Fibroblast of skin of right quadriceps (primary cell): Measurements from ENCODE around the gene SRRM2.
A peak's percentile ranks its signal among the peaks of the same experiment; 100 is the strongest.

Source experiments
- DNase-seq: peaks from one replicate; pipeline ENCODE4 v3.0.0-alpha.2; 2013

Gene SRRM2

DNA sequence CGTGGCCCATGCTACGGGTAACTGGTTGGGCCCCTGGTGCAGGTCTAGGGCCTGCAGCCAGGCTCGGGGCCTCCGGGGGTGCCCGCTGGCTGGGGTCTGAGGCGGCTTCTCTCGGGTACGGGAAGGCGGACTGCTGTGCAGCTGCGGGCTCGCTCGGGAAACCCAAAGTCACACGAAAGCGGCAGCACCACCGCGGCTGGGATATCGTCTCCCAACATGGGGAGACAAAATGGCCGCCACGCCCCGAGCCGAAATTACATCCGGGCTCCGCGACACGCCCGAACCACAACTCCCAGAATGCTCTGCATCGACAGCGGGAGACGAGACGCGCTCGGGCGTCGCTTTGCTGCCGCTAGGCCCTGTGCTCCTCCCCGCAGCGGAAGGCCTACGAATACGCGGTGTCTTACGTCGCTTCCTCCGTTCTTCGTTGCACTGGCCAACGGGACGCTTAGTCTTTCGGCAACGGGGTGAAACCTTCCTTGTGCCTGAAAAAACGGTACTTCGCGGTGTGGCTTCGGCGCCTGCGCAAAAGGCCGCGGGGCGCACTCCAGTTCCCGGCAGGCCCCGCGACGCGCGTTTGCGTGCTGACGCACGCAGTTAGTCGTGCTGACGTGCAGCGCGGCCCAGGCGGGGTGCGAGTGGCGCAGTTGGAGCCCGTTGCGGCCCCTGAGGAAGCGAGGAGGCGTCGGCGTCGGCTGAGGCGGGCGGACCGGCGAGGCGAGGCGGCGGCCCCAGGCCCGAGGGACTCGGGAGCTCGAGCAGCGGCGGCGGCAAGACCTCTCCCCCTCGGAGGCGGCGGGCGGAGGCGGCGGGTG, at the start of gene SRRM2:
Gene SRRM2, plus strand, starts transcription at position 604 of the 815 bp plus-strand sequence. CDS start 3,727 bp downstream, outside the sequence.
- peak; percentile 97 for DNase-seq

DNA sequence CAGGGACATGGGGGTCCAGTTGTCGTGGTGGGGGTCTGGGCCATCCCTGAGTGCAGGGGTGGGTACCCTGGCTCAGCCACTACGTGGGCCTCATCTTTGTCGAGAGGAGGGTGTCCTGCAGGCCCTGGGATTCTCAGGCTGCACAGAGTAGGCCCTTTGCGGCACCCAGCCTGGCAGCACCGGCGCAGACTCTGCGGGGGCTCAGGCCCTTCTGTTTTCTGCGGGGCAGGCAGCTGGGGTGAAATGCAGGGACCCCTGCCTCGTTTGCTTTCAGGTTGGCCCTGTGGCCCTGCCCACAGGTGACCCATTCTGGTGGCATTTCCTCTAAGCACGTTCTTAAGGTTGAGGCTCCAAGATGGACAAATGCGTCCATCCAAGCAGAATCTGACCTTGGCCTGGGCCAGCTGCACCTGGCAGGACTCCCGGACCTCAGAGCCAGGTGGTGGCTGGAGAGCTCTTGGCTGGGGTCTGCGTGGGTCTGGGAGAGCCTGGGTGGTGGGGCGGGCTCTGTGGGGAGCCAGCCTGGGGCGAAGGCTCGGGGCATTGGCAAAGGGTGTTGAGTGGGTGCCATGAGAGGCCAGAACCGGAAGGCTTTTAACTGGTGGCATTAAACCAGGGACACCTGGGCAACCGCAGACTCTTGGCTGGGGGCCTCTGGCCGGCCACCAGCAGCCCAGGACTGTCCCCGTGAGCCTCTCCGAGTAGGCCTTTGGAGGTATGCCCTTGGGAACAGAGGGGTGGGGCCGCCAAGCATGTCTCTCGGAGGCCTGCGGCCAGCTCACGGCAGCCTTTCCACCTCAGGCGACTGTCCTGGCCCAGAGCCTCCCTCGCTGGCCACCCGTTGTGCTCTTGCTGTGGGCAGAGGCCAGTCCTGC, 49.3 kb upstream of the SRRM2 start:
- no peak for DNase-seq

DNA sequence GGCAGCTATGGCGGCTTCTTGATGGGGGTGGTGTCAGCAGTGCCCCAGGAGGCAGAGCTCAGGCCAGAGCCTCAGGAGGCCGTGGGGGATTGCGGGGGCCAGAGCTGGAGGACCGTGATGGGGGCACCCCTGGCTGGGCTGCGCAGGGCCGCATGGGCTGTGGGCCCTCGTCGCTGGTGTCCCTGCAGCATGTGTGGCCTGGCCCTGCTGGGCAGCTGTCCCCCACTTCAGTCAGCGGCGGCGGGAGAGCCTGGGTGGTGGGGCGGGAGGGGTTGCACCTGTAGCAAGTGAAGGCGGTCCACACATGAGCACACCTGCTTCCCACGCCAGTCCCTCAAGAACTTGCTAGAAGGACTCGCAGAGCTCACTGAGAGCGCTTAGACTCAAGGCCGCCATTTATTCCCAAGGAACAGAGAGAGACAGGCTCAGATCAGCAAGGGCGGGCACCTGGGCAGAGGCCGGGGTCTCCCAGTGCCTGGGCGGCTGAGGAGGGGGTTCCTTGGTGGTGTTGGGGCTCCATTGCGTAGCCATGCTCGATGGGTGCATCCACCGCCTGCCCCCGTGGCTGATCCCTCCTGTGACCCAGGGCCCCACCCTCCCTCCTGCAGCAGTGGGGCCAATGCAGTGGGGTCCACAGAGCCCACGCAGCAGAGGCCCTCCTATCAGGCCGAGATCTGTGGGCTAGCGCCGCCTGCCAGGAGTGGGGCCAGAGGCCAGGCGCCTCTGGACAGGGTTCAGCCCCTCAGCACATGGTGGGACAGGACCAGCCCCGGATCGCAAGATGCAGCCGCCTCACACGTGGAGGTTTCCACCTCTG, 48.1 kb upstream of the SRRM2 start:
- no peak for DNase-seq

DNA sequence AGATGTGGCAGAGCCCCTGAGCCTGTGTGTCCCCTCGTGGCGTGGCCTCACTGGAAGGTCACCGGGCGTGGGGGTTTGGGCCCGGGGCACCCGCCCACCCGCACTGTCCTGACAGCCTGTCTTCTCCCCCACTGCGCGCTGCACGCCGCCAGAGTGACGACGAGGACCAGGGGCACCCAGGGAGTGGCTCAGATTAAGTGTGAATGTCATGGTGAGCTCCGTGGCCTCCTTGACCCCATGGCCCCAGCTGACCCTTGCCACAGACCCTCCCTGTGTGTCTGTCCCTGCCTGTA, 47.5 kb upstream of the SRRM2 start:
- no peak for DNase-seq

DNA sequence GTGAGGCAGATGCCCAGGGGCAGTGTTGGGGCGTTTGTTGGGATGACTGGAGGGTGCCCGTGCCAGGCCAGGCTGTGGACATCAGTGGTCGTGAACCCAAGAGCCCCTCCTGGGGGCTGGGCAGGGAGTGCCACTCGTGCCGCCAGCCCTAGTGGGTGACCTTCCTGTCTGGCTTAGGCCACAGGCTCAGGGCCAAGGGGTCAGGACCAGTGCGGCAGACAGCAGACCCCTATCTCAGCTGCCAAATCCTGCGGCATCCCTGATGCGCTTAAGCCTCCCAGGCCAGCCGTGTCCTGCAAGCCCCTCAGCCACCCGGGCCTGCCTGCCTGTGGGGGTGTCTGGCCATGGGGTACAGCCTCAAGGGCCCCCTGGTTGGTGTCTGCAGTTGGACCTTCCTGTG, 47.1 kb upstream of the SRRM2 start:
- no peak for DNase-seq

DNA sequence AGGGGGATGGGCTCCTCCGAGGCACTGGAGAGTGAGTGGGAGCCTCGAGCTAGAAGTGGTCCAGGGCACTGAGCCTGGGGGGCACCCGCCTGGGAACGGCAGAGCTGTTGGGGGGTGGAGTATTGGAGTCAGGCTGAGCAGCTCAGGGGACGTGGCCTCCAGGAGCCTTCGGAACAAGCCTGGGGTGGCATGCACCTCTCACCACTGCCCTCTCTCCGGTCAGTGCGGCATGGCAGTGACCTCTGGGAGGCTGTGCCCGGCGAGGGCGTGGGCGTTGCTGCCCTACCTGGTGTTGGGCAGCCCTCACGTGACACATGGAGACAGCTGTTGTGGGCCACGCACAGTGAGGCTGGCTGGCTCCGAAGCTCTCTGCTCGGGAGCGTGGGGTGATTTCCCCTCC, 46.4 kb upstream of the SRRM2 start:
- no peak for DNase-seq

DNA sequence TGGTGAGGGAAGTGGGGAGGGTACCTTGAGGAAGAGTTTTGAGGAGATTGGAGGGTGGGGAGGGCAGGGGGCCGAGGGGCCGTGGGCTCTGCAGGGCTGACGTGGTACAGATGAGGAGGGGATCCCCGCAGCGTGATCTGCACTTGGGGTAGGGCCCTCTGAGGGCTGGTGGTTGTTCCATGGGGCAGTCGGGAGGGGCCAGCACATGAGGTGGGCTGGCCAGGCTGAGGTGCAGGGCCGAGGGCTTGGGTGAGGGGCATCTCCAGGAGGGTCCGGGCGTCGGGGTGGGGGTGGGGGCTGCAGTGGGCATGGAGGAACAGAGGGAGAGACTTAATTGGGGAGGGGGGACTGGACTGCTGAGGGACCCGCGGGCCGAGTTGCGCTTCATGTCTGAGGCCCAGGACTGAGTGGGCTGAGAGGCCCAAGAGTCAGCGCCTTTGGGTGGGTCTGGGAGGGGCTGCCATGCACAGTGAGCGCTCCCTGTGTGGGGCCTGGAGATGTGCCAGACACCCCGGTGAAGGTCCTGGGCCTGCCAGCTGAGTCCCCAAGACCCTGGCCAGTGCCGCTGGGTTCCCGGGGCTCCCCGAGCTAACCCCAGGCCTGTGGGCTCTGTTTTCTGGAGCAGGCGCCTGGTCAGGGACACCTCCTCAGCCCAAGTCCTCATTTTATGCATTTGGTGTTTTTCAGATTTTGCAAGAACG, 45.7 kb upstream of the SRRM2 start:
- DNase-seq, result no peak

DNA sequence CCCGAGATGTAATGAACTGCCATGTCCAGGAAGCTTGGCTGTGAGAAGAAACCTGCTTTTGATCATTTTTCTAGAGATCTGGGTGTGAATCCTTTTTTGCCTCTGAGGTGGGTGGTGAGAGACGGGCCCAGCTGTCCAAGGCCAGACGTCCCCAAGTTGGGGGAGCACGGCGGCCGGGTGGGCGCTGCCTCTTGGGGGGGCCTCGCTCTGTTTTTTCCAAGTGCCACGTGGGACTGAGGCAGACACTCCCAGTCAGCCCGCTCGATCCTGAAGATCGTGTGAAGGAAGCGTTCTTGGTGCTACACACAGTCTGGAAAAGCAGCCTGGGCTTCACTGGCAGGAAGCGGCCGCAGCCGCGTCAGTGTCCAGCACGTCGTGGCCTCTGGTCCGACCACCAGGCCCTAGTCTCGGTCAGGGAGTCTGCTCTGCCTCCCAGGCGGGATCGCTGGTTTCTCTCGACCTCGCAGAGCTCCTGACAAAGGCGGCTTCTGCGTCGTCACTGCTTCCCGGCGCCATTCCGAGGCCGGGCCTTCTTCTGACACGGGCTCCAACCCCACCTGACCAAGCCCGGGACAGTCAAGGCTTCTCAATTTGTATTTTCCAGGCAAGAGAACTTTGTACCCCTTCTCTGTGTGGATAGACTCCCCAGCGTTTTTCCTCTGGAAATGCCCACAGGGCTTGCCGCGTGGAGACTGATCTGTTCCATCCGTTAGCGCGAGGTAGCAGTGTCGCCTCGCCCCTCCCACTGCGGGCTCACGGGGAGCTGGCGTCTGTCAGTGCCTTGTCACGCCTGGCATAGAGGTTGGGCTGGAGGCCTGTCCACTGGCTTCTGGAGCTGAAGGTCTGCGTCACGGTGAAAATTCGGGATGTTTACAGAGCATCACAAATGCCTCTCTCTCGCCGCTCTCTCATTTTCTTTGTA, 44.8 kb upstream of the SRRM2 start:
- no peak for DNase-seq

DNA sequence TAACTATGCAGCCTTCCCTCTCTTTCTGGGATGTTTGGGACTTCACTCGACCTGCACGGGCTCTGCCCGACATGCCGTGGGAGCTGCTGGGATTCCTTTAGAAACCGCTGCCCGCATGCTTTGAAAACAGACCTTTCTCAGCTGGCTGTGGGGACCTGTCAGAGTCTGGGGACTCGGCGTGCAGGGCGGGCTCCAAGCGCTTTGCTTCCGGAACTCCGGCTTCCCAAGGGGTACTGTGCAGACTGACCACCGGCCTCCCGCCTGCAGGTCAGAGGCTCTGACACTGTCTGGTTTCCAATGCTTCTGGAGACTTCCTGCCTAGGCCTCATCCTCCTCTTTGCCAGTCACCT, 44.2 kb upstream of the SRRM2 start:
- DNase-seq, result no peak

DNA sequence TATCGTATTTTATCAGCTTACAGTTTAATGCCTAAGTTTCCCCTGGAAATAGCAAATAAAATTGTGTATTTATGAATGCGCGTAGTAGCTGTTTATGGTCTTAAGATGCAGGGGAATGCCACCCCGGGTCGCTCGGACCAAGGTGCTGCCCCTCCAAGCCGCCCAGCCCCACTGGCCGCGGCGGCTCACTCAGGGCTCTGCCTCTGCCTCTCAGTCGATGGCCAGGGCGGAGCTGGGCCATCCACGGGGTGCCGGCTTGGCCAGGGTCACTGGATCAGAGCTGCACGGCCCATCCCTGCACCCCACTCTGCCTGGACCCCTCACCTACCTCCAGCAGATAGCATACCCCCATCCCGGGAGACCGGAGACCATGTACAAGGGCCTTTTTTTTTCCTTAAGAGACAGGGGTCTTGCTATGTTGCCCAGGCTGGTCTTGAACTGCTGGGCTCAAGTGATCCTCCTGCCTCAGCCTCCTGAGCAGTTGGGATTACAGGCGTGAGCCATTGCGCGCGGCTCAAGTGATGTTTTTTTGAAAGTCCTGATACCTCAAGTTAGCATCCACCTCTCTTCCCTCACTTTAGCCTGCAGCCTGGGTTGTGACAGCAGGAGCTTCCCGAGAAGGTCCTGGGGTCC, 43.4 kb upstream of the SRRM2 start:
- no peak for DNase-seq

DNA sequence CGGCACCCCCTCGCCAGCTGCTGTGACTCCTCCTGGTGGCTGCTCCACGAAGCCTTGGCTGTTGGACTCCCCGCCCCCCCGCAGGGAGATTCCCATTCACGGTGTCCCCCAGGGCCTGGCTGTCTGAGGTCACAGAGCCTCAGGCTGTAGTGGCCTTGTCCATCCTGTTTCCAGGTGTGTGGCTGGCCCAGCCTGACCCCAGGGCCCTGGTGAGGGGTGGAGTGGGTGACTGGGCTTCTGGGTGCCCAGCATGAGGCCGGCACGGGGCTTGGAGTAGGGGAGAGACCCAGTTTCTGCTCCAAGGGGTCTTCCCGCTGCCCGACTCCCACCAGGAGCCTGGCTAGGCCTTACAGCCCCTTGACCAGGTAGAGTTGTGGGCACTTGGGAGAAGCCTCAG, 42.9 kb upstream of the SRRM2 start:
- no peak for DNase-seq

DNA sequence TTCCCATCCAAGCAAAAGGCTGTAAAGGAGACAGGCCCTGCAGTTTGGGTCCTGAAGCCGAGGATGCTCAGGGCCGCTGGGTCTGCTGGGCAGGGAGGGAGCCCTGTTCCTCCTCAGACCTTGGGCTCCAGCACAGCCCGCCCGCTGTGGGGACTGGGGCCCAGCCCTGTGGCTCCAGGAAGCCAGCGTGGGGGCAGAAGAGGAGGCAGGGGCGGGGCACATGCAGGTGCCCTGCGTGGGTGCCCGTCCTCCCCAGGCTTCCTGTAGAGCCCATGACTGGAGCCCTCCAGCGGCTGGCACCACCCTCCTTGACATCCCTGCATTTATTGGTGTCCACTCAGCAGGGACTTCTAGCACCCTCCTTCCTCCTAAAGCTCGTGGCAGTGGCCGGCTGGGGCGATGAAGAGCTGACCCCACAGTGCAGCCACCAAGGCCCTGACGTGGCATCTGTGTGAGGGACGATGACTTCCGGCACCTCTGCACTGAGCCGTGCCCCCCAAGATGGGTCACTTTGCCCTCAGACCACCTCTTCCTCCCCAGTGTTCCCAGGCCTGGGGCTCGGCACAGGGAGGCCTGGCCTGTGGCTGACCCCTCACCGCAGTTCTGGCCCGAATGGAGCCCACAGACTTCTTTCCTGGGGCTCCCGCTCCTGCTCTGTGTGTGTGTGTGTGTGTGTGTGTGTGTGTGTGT, 42.3 kb upstream of the SRRM2 start:
- DNase-seq, result no peak

DNA sequence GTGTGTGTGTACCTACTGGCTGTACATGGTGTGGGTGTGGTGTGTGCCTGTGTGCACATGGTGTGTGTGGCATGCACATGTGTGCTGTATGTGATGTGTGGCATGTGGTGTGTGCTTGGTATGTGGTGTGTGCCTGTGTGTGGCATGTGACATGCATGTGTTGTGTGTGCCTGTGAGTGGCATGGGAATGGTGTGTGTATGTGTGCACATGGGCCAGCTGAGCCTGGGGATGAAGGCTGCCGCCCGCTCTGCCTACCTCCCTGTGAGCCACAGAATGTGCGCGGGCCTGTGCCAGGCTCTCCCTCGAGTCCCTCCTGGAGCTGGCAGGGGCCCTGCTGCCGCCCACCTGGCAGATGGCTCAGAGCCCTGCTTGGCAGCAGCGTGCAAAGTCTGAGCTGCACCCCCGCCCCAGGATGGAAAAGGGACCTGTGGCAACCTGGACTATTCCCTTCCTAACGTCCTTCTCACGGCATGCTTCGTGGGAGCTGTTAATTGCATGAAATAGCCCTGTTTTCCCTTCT, 41.7 kb upstream of the SRRM2 start:
- no peak for DNase-seq

DNA sequence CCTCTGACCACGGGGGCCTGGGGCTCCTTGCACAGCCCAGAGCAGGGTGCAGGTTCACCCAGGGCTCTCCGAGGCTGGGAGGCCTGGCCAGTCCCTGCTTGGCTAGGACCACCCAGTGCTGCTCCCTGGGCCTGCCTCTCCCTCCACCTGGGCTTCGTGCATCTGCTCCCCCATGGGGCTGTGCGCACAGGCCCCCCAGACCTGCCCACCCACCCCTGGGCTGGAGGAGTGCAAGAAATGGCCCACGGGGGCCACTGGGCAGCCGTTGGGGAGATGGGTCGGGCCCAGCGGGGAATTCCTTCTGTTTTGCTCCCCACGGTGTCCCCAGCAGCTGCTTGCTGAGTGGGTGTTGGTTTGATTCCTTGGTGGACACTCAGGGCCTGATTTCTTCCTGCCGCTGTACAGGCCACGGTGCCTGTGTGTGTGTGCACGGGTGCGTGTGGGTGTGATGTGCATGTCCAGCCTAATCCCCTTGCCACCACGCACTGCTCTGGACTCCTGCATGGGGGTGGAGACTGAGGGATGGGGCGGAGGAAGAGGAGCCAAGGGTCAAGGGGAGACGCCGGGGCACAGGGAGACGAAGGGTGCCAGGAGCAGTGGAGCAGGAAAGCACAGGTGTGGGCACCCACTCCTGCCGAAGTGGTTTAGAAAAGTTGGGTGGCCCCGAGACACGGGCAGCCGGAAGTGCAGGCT, 40.9 kb upstream of the SRRM2 start:
- DNase-seq, result no peak

DNA sequence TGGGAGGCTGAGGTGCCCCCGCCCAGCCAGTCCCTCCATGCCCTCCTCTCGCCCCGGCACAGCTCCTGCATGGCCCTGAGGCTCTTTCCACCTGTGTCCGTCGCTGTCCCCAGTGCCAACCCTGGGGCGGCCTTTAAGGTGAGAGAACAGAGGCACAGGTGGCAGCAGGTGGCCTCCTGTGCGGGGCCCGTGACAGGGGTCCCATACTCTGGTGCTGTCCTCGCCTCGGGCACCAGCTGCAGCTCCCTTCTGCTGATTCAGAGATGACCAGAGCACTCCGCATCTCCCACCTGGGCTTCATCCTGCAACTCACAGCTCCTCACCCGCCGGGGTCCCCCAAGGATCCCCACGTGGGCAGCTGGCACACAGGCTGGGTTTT, 40.4 kb upstream of the SRRM2 start:
- DNase-seq, result no peak

DNA sequence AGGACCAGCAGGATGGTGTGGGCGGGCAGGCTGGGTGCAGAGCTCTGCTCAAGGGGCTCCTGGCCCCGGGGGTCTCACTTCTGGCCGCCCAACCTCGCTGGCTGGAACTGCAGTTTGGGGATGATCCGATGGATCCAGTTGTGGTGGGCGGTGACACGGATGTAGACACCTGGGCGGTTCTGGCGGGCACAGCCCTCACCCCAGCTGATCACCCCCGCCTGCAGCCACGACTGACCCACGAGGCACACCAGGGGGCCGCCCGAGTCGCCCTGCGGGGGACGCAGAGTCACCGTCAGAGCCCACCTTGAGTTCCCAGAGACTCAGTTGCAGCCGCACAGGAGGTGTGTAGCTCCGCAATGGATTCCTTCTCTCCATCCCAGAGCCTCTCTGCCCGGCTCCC, 39.9 kb upstream of the SRRM2 start:
- DNase-seq, result no peak

DNA sequence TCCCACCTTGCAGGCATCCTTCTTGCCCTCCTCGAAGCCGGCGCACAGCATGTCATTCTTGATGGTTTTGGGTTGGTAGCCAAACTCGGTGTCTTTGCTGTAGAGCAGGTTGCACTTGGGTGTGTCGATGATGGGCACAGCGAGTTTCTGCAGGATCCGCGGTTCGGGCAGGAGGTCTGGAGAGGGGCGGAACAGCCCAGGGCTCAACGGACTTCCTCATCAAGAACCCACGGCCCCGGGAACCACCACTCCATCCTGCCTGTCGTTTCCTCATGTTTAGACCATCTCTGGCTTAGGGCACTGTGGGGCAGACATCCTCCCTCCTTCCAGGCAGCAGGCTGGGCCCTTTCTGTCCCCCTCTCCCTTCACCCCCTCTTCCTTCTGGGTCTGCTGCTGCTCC, 38.9 kb upstream of the SRRM2 start:
- no peak for DNase-seq

DNA sequence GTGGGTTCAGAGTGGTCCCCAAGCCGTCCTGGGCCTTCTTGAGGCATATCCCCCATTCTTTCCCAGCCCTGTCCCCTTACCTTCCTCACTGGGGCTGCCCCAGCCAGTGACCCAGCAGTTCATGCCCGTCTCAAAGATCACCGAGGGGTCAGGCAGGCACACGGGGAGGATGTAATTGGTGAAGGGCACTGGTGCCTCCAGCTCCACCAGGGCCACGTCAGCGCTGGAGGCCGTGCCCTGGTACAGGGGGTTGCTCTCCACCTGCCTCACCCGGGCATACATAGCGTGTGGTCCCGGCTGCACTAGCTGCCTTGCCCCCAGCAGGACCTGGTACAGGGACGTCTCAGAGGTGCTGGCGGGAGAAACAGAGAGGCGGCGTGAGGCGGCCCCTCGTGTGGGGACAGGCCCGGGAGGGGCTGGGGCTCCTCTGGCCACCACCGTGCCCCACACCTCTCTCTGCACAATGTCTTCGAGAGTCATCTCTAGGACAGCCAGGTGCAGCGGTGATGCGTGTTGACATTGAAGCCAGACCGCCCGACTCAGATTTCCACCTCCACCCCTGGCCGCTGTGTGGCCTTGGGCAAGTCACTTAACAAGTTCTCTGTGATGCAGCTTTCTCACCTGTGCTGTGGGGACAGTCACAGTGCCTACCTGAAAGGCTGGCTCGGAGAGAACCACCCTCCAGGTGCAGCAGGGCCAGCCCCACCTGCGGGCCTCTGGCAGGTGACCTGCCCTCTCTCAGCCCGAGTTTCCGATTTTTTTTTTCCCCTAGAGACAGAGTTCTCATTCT, 38.3 kb upstream of the SRRM2 start:
- no peak for DNase-seq

DNA sequence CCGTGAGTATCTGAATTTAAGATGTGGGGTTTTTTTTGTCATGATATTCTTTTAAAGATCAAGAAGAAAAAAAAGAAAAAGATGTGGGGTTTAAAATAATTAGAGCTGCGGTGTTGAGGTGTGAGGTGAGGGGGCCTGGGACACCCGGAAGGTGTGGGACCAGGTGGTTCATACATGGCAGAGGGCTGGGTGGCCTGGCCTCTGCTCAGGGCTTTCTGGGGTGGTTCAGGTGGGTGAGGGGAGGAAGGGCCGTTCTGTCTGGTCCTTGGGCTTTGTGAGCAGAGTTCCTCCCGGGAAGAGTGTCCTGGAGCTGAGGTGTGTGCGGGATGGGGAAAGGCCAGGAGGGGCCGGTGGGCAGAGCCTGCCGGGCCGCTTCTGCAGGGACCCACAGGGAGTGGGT, 37.4 kb upstream of the SRRM2 start:
- no peak for DNase-seq
